Measurements from ENCODE around the gene VDR. TPM values are rescaled to one million over a fixed set of nuclear protein-coding genes. Genes with fewer than 3 reads are reported as not detected.

VDR gene
- total RNA-seq, 1 experiment from 2014 or later: 0.03 TPM

DNA sequence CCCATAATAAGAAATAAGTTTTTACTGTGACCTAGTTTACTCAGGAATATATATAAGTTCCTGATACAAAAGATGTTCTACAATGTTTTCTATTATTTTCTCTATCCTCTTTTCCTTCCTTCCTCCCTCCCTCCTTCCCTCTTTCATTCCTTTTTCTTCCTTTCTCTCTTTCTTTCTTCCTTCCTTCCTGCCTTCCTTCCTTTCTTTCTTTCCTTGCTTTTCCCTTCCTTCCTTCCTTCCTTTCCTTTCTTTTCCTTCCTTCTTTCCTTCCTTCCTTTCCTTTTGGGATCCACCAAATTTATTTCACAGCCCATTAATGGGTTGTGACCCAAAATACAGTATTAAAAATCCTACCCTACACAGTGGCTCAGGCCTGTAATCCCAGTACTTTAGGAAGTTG is 3.9 kb upstream of the VDR start:
- no peak overlapping the region for H3K4me3 ChIP-seq (ENCODE audit: insufficient read depth, low read depth, low read length)
- DNase-seq: no peak
- peaks cover 42% of the 10 kb centered on the region for H3K27me3 ChIP-seq (ENCODE audit: control insufficient read depth, insufficient read depth, low read length)
- no peaks in the 10 kb centered on the region for H3K36me3 ChIP-seq (replicated peaks; ENCODE audit: control insufficient read depth, insufficient read depth, low read length)

DNA sequence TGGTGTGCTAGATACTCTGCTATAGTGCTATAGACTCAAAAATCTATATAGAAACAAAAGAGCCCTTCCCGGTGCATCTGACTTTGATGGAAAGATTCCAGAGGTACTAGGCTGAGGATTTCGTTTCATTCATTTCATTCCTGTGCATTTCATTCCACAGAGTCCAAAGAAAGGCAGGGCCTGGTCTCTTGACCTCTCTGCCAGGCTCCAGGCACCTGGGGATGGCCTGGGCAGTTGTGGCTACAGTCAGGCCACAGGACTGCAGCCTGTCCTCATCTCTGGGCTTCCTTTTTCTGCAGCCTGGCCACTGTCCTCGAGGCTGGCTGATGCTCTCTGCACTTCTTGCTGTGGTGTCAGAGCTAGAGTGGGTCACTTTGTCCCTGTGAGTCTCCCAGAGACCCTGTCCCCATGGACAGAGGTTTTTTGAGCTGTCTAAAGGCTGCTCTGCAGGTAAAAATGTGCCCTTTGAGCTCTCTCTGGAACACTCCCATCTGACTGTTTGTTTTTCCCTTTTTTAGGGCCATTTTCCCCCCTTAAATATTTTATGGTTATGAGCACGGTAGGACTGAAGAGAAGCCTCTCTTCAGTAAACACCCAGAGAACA is 3.2 kb upstream of the VDR start:
- no peaks in the 10 kb centered on the region for H3K36me3 ChIP-seq (replicated peaks; ENCODE audit: control insufficient read depth, insufficient read depth, low read length)
- H3K27me3 ChIP-seq (ENCODE audit: control insufficient read depth, insufficient read depth, low read length): peaks cover 50% of the 10 kb centered on the region
- DNase-seq: no peak
- H3K4me3 ChIP-seq (ENCODE audit: insufficient read depth, low read depth, low read length): no peak overlapping the region

- Histone ChIP-seq H3K36me3 (replicated peaks; ENCODE audit: control insufficient read depth, insufficient read depth, low read length) (no peaks in the 10 kb centered on the region), H3K27me3 (ENCODE audit: control insufficient read depth, insufficient read depth, low read length) (peaks cover 64% of the 10 kb centered on the region), H3K4me3 (ENCODE audit: insufficient read depth, low read depth, low read length) (peak overlapping the region; percentile 35)
- no peak for DNase-seq
Observed at GRCh38 chr12:47903927-47904712, 674 bp downstream of the VDR start.

DNA sequence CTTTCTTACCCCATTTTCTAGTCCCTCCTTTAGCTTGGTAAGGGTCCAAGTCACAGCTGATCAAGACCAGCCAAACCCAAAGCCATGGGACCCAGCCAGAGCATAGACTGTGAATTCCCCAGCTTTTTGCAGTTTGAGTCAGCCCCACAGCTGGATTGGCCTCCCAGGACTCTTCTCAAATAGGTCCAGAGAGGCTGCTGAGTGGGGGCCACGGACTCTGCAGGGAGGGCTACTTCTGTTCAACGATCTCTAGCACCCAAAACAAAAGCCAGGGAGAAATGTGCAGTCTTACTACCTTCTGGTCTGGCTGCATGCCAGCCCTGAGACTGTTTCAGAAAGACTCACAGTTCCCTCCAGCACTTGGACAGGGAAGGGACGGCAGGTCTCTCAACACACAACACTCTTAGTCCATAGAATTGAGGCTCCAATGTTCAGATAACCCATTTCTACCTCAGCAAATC is 1.6 kb downstream of the VDR start:
- H3K36me3 ChIP-seq (replicated peaks; ENCODE audit: control insufficient read depth, insufficient read depth, low read length): no peaks in the 10 kb centered on the region
- H3K27me3 ChIP-seq (ENCODE audit: control insufficient read depth, insufficient read depth, low read length): peaks cover 62% of the 10 kb centered on the region
- no peak for DNase-seq
- H3K4me3 ChIP-seq (ENCODE audit: insufficient read depth, low read depth, low read length): no peak overlapping the region

- peaks cover 56% of the 10 kb centered on the region for H3K27me3 ChIP-seq (ENCODE audit: control insufficient read depth, insufficient read depth, low read length)
- no peaks in the 10 kb centered on the region for H3K36me3 ChIP-seq (replicated peaks; ENCODE audit: control insufficient read depth, insufficient read depth, low read length)
- no peak for DNase-seq
- no peak overlapping the region for H3K4me3 ChIP-seq (ENCODE audit: insufficient read depth, low read depth, low read length)
Observed at GRCh38 chr12:47902131-47902639, 2.6 kb downstream of the VDR start.

DNA sequence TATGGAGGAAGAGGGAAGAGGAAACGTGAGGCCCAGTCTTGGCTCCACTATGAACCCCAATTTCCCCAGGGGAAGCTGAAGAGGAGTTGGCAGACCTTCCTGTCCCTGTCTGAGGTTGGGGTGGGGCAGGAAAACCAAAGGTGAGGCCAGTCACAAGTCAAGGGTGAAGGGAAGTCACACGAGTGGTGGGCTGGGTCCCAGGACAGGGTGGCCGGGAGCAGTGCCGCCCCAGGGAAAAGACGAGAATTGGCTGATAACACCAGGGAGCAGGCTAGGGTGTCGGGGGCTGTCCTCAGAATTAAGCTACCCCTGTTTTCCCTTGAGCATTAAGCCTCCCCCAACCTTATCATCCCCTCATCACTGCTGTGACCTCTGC is 3.1 kb downstream of the VDR start:
- Histone ChIP-seq H3K4me3 (ENCODE audit: insufficient read depth, low read depth, low read length) (no peak overlapping the region), H3K36me3 (replicated peaks; ENCODE audit: control insufficient read depth, insufficient read depth, low read length) (no peaks in the 10 kb centered on the region), H3K27me3 (ENCODE audit: control insufficient read depth, insufficient read depth, low read length) (peaks cover 52% of the 10 kb centered on the region)
- DNase-seq: no peak

DNA sequence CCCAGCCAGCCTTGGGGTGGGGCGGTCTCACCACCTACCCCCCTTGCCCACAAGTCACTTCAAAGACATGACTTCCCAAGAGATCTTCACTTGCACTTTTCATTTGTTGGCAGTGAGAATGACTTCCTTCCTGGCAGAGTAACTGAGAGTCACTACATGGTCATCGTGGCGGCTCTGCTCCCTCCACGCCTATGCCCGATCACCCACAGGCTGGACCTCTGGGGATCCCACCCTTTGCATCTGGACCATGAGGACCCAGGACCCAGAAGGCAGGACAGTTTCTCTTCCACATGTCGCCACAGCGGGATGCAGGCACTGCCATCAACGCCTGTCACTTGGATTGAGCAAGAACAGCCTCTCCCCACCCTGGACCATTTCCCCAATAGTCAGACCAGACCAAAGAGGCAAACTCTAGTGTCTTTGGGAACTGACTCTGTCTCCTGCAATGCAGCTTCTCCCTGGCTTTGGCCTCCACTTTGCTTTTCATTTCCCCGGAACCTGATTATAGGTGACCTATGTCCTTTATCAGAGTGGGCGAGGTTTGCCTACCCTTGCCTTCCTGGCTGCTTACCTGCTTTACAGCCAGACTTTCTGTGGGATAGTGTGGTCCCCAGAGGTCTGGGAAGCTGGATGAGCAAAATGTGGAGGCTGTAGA is 3.6 kb downstream of the VDR start:
- H3K4me3 ChIP-seq (ENCODE audit: insufficient read depth, low read depth, low read length): no peak overlapping the region
- DNase-seq: no peak
- H3K27me3 ChIP-seq (ENCODE audit: control insufficient read depth, insufficient read depth, low read length): peaks cover 48% of the 10 kb centered on the region
- H3K36me3 ChIP-seq (replicated peaks; ENCODE audit: control insufficient read depth, insufficient read depth, low read length): no peaks in the 10 kb centered on the region

DNA sequence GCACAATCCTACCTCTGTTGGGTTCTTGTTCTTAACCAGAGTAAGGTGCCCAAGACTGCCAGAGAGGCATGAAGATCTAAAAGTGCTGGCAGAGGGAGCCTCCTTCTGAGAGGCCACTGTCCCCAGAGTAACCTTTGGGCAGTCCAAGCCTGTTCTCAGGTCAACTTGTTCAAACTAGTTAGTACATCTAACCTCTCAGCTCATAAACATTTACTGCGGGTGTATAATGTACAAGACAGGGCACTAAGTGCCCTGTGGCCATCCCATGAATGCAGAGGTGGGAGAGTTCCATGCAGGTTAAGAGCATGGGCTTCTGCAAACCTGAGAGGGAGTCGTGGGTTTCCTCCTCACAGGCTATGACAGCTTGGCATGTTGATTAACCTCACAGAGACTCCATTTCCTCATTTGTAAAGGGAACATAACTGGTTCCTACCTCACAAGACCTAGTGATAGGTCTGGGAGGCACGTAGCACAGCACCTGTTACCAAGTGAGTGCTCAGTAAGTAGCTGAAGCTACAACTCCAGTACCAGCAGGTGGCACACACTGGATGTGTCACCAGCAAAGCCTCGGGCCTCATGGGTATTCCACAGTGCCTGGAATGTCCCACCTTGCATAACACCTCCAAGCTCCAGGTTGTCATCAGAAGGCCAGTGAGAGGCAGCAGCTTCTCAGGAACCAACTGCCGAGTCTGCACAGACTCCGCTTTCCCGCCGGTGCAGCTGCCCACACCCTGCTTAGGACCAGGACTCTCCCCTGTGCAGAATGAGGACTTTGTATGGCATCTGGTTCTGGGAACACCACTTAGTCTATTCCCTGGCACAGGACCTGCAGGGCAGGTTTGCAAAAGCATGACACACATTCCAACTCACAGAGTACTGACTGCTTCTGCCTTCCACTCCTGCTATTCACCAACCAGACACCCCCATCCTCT is 4.4 kb downstream of the VDR start:
- H3K36me3 ChIP-seq (replicated peaks; ENCODE audit: control insufficient read depth, insufficient read depth, low read length): no peaks in the 10 kb centered on the region
- H3K27me3 ChIP-seq (ENCODE audit: control insufficient read depth, insufficient read depth, low read length): peaks cover 41% of the 10 kb centered on the region
- no peak overlapping the region for H3K4me3 ChIP-seq (ENCODE audit: insufficient read depth, low read depth, low read length)
- DNase-seq: peak; percentile 46

DNA sequence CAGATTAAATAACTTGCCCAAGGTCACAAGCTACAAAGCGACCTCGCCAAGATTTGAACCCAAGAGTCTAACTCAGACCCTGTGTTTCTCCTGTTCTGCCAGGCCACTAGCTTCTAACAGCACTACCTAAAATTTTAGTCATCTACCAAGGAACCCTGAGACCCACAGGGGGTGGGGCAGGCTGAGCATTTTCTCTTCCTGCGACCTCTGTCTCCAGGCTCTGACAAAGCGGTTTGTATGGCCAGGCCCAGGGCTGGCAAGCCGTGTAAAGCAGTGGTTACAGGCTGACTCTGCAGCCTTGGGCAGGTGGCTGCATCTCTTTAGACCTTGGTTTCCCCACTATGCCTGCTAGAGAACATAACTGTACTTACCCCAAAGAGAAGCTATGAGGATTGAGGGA is 5.3 kb downstream of the VDR start:
- no peak for DNase-seq
- H3K4me3 ChIP-seq (ENCODE audit: insufficient read depth, low read depth, low read length): no peak overlapping the region
- peaks cover 34% of the 10 kb centered on the region for H3K27me3 ChIP-seq (ENCODE audit: control insufficient read depth, insufficient read depth, low read length)
- no peaks in the 10 kb centered on the region for H3K36me3 ChIP-seq (replicated peaks; ENCODE audit: control insufficient read depth, insufficient read depth, low read length)

GRCh38 chr12:47896633-47897032 is 8.2 kb downstream of the VDR start:
- H3K4me3 ChIP-seq (ENCODE audit: insufficient read depth, low read depth, low read length): no peak overlapping the region
- peak; percentile 46 for DNase-seq
- H3K27me3 ChIP-seq (ENCODE audit: control insufficient read depth, insufficient read depth, low read length): peaks cover 9% of the 10 kb centered on the region
- H3K36me3 ChIP-seq (replicated peaks; ENCODE audit: control insufficient read depth, insufficient read depth, low read length): no peaks in the 10 kb centered on the region

DNA sequence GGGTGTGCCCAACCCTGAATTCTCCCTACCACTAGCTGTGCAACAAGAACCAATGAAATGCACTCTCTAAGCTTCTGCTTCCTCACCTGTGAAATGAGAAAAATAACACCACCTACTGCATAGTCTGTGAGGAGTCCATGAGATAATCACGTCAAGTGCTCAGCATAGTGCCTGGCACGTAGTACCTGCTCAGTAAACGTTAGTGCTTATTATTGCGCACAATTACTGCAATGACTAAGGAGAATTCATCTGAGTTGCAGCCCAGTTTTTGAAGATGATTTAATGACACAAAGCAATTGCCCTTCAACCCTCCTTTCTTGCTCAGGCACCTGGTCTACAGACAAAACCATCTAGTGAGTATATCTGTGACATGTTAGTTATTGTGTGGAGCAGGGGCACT is 8.8 kb downstream of the VDR start:
- DNase-seq: no peak
- H3K27me3 ChIP-seq (ENCODE audit: control insufficient read depth, insufficient read depth, low read length): peaks cover 5% of the 10 kb centered on the region
- H3K36me3 ChIP-seq (replicated peaks; ENCODE audit: control insufficient read depth, insufficient read depth, low read length): no peaks in the 10 kb centered on the region
- H3K4me3 ChIP-seq (ENCODE audit: insufficient read depth, low read depth, low read length): no peak overlapping the region

GRCh38 chr12:47894652-47895051 is 10.1 kb downstream of the VDR start:
- no peak overlapping the region for H3K4me3 ChIP-seq (ENCODE audit: insufficient read depth, low read depth, low read length)
- DNase-seq: no peak
- no peaks in the 10 kb centered on the region for H3K36me3 ChIP-seq (replicated peaks; ENCODE audit: control insufficient read depth, insufficient read depth, low read length)
- peaks cover 2% of the 10 kb centered on the region for H3K27me3 ChIP-seq (ENCODE audit: control insufficient read depth, insufficient read depth, low read length)

DNA sequence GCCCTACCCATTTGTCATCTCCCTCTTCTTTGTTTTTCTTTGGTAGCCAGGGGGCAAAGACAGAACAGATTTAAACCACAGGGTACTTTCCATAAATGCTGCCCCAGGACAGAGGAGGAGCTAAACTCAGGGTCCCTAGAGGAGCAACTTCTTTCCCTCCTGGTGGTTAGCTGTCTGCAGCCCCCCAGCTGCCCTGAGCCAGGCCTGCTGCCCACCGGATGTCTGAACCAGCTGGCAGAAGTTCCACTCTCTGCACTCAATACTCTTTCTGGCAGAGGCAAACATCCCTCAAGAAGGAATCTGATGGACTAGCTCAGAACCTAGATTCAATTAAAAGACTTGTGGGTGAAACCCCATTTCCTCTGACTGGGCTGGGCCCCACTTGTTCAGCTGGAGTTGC is 10.7 kb downstream of the VDR start:
- H3K36me3 ChIP-seq (replicated peaks; ENCODE audit: control insufficient read depth, insufficient read depth, low read length): no peaks in the 10 kb centered on the region
- no peak for DNase-seq
- no peak overlapping the region for H3K4me3 ChIP-seq (ENCODE audit: insufficient read depth, low read depth, low read length)
- peaks cover 2% of the 10 kb centered on the region for H3K27me3 ChIP-seq (ENCODE audit: control insufficient read depth, insufficient read depth, low read length)

GRCh38 chr12:47892819-47893218 is 12.0 kb downstream of the VDR start:
- Histone ChIP-seq H3K36me3 (replicated peaks; ENCODE audit: control insufficient read depth, insufficient read depth, low read length) (no peaks in the 10 kb centered on the region), H3K27me3 (ENCODE audit: control insufficient read depth, insufficient read depth, low read length) (peaks cover 2% of the 10 kb centered on the region), H3K4me3 (ENCODE audit: insufficient read depth, low read depth, low read length) (no peak overlapping the region)
- no peak for DNase-seq

Measured in H7 (cell line).